ENCODE results near the gene SYTL5. TPM values are rescaled to one million over a fixed set of nuclear protein-coding genes. Genes with fewer than 3 reads are reported as not detected.

Gene SYTL5
- total and polyA plus RNA-seq, 9 donors, result 0.10 to 2.8 (median 0.18) TPM; not detected in 2

DNA sequence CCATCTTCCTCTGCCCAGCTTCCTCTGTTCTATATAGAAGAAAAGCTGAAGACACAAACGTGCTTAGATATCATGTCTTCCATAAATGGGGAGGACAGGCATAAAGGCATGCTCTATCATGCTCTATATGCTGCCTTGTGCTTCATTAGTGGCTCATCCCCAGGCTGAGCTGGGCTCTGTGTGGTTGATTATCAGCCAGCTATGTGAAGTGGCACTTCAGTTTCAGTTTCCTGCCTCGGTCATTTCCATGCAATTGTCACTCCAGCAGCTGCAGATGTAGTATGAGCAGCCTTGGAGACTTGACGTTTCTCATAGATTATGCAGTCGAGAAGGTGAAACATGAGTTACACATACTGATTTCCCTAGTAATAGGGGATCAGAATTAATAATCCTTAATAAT is 106.2 kb downstream of the SYTL5 start:
- Histone ChIP-seq H3K4me3 (no peak overlapping the region), H3K4me1 (ENCODE audit: insufficient read depth) (no peaks in the 10 kb centered on the region), H3K9me3 (no peaks in the 10 kb centered on the region), H3K27me3 (no peaks in the 10 kb centered on the region), H3K36me3 (no peaks in the 10 kb centered on the region), H3K27ac (no peak overlapping the region)
- WGBS, 3 donors, result 67 to 74% (median 69%) methylated on average over 4 of the region's 4 CpGs
- TF ChIP-seq EP300 (IDR thresholded peaks at IDR 0.05) (no peak), CTCF (IDR thresholded peaks at IDR 0.05) (no peak), POLR2A (IDR thresholded peaks at IDR 0.05) (no peak)
- intact Hi-C loops (cut with DNase I), result no loop called here
- no peak for DNase-seq

DNA sequence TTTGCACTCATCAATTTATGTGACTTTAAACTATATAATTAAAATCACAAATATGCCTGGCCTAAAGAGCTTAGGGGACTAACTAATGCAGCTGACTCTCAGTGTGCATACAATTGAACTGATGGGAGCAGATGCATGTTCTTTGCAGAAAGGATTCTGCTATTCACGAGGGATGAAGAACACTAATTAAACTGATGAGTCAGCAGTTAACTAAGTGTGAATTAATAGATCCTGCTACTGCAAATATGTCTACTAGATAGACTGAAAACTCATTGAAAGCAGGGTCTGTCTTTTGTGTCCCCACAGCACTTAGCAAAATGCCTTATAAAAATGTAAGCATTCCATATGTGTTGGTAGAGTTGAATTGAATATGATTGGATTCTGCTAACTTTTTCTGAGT is 110.4 kb downstream of the SYTL5 start:
- Histone ChIP-seq H3K4me1 (ENCODE audit: insufficient read depth) (no peaks in the 10 kb centered on the region), H3K9me3 (no peaks in the 10 kb centered on the region), H3K4me3 (no peak overlapping the region), H3K36me3 (no peaks in the 10 kb centered on the region), H3K27me3 (no peaks in the 10 kb centered on the region), H3K27ac (no peak overlapping the region)
- 54 to 76% (median 68%) methylated on average over 1 of the region's 1 CpG for WGBS, 3 donors
- TF ChIP-seq CTCF (IDR thresholded peaks at IDR 0.05), result no peak
- TF ChIP-seq POLR2A (IDR thresholded peaks at IDR 0.05), result no peak
- no peak for TF ChIP-seq EP300 (IDR thresholded peaks at IDR 0.05)
- intact Hi-C loops (cut with DNase I), result no loop called here
- no peak for DNase-seq

DNA sequence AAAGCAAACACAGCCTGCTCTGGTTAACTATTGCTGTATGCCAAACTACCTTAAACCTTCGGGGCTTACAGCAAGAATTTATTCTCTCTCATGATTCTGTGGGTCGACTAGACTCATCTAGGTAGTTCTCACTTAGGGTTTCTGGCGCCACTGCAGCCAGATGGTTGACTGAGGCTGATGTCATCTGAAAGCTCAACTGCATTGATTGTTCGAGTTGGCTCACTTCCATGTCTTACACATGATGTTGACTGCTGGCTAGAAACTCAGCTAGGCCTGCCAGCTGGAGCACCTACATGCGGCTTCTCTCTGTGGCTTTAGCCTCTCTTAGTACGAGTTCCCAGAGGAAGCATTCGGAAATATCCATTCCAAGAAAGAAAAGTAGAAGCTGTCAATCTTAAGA is 111.1 kb downstream of the SYTL5 start:
- Histone ChIP-seq H3K27ac (no peak overlapping the region), H3K9me3 (no peaks in the 10 kb centered on the region), H3K4me1 (ENCODE audit: insufficient read depth) (no peaks in the 10 kb centered on the region), H3K36me3 (no peaks in the 10 kb centered on the region), H3K27me3 (no peaks in the 10 kb centered on the region), H3K4me3 (no peak overlapping the region)
- 69 to 80% (median 77%) methylated on average over 7 of the region's 7 CpGs for WGBS, 3 donors
- TF ChIP-seq EP300 (IDR thresholded peaks at IDR 0.05), result no peak
- TF ChIP-seq CTCF (IDR thresholded peaks at IDR 0.05), result no peak
- no peak for TF ChIP-seq POLR2A (IDR thresholded peaks at IDR 0.05)
- DNase-seq, result no peak
- intact Hi-C loops (cut with DNase I), result no loop called here

DNA sequence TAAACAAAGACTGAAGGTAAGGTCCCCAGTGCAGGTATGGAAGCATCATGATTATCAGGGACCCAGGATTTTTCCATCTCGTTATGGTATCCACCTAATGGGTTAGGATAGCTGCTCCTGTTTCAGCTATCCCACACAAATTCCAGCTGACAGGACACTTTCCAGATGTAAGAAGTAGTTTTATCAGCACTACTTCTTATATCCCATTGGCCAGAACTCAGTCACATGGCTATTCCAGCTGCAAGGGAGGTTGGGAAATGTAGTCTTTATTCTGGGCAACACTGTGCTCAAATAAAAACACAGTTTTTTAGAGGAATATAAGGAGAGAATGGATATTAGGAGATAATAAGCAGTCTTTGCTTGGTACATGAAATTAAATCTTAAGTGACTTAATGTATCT is 117.6 kb downstream of the SYTL5 start:
- Histone ChIP-seq H3K4me1 (ENCODE audit: insufficient read depth) (no peaks in the 10 kb centered on the region), H3K9me3 (no peaks in the 10 kb centered on the region), H3K4me3 (no peak overlapping the region), H3K36me3 (no peaks in the 10 kb centered on the region), H3K27me3 (no peaks in the 10 kb centered on the region), H3K27ac (no peak overlapping the region)
- intact Hi-C loops (cut with DNase I), result loop anchor here in 1 of 4 donors (10.0 kb wide), 1 partner anchor 531 kb away; no protein-coding TSS in a partner anchor
- WGBS, 3 donors, result 24 to 43% (median 31%) methylated on average over 1 of the region's 1 CpG
- TF ChIP-seq EP300 (IDR thresholded peaks at IDR 0.05), result no peak
- no peak for DNase-seq

DNA sequence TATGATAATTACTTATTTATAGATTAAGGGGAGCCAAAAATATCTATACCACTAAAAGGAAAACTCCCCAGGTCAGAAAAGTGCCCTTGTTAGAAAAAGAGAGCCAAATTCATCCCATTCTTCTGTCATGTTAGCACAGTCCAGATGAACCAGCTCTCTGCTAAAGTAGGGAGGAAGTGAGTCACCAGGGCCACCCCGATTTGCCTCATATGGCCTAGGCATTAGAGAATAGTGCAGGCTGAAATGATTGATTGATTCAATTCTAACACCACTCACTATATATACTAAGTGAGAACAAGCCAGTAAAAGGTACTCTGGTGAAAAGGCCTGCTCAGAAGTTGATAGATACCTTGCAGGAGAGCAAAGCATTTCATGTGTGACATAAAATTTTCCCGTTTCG is 119.8 kb downstream of the SYTL5 start:
- Histone ChIP-seq H3K27ac (no peak overlapping the region), H3K9me3 (no peaks in the 10 kb centered on the region), H3K27me3 (no peaks in the 10 kb centered on the region), H3K4me3 (no peak overlapping the region), H3K4me1 (ENCODE audit: insufficient read depth) (no peaks in the 10 kb centered on the region), H3K36me3 (no peaks in the 10 kb centered on the region)
- TF ChIP-seq CTCF (IDR thresholded peaks at IDR 0.05) (no peak), POLR2A (IDR thresholded peaks at IDR 0.05) (no peak), EP300 (IDR thresholded peaks at IDR 0.05) (no peak)
- DNase-seq, result no peak
- WGBS, 3 donors, result 73 to 82% (median 75%) methylated on average over 3 of the region's 3 CpGs
- intact Hi-C loops (cut with DNase I), result loop anchor here in 1 of 4 donors (10.0 kb wide), 1 partner anchor 529 kb away; no protein-coding TSS in a partner anchor

All from ovary (tissue), 9 donors.